Astrocyte of the cerebellum (primary cell): ENCODE results near the gene MMP12.

Experiments used
- DNase-seq: peaks from one replicate; pipeline ENCODE4 v3.0.0-alpha.2; 2011; ENCODE audit warnings: low read depth
- H3K4me3 ChIP-seq: 2 replicates; pipeline ENCODE4 v1.5.1; 2011; ENCODE audit warnings: mild to moderate bottlenecking, low read depth, low read length, moderate library complexity
- in situ Hi-C: cut with HindIII; loops from 2 replicates; pipeline ENCODE4 v1.10.0; 2017; ENCODE audit warnings: low sequenced_read_pairs
- TF ChIP-seq, protein P1 (sequence below): IDR thresholded peaks from 2 replicates; pipeline ENCODE4 v1.5.1; 2012; ENCODE audit warnings: low read length, low read depth, moderate library complexity, mild to moderate bottlenecking; ENCODE audit errors: missing control alignments

Gene MMP12

DNA sequence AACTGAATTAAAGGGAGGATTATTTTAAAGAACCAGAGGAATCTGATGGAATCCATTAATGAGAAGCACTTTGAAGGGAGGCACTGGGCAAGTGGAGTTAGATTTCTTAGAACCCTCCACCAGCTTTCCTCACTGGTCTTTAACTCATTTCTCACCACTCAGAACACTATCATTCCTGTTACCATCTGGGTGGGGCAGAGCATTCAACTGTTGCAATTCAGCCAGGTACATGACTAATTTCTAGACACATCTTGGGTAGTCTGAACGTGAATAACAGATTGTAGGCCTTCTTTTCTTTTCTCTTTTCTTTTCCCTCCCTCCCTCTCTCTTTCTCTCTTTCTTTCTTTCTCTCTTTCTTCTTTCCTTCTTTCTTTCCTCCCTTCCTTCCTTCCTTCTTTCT lies 61.3 kb downstream of the MMP12 start:
- DNase-seq = no peak
- in situ Hi-C loops = no loop called here
- TF ChIP-seq, protein P1, sequence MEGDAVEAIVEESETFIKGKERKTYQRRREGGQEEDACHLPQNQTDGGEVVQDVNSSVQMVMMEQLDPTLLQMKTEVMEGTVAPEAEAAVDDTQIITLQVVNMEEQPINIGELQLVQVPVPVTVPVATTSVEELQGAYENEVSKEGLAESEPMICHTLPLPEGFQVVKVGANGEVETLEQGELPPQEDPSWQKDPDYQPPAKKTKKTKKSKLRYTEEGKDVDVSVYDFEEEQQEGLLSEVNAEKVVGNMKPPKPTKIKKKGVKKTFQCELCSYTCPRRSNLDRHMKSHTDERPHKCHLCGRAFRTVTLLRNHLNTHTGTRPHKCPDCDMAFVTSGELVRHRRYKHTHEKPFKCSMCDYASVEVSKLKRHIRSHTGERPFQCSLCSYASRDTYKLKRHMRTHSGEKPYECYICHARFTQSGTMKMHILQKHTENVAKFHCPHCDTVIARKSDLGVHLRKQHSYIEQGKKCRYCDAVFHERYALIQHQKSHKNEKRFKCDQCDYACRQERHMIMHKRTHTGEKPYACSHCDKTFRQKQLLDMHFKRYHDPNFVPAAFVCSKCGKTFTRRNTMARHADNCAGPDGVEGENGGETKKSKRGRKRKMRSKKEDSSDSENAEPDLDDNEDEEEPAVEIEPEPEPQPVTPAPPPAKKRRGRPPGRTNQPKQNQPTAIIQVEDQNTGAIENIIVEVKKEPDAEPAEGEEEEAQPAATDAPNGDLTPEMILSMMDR = no peak

More for the DNA sequence above, 61.3 kb downstream of the MMP12 start:
- H3K4me3 ChIP-seq = no peak overlapping the region
